Measurements from ENCODE around the gene HDAC9. TPM values are rescaled to one million over a fixed set of nuclear protein-coding genes. Genes with fewer than 3 reads are reported as not detected.

HDAC9 gene
- total RNA-seq, 1 experiment from 2014 or later = 7.7 TPM

GRCh38 chr7:18760046-18760445 is 264.5 kb downstream of the HDAC9 start:
- no peak overlapping the region for H4K5ac ChIP-seq (ENCODE audit: insufficient read length, low read depth, low read length)
- H3T11ph ChIP-seq (ENCODE audit: low read length) = no peak overlapping the region
- H3K27ac ChIP-seq (ENCODE audit: insufficient read length, low read depth, low read length) = no peak overlapping the region
- no peak for TF ChIP-seq CTCF (conservative IDR thresholded peaks at IDR 0.05)
- H2BK15ac ChIP-seq (ENCODE audit: low read depth, low read length) = no peak overlapping the region
- no peak for DNase-seq
- H3K27me3 Mint-ChIP-seq (ENCODE audit: low read depth) = no peaks in the 10 kb centered on the region
- no peak overlapping the region for H2BK12ac ChIP-seq (ENCODE audit: insufficient read length, low read depth, low read length)
- H3K4me1 Mint-ChIP-seq = peaks cover 10 to 12% of the 10 kb centered on the region in 2 experiments
- H3K79me2 ChIP-seq (ENCODE audit: insufficient read depth, low read length) = no peaks in the 10 kb centered on the region
- no peak overlapping the region for H4K8ac ChIP-seq (replicated peaks; ENCODE audit: insufficient read length, low read depth, low read length)
- H4K20me1 ChIP-seq (ENCODE audit: control insufficient read depth, insufficient read depth, insufficient read length) = no peaks in the 10 kb centered on the region
- no peak overlapping the region for H3K4me3 Mint-ChIP-seq
- H2BK120ac ChIP-seq (ENCODE audit: low read depth, low read length, poor library complexity, severe bottlenecking) = no peak overlapping the region
- no peak overlapping the region for H2AFZ ChIP-seq (ENCODE audit: low read length)
- H3K9me3 ChIP-seq (ENCODE audit: control insufficient read depth, low read depth, low read length) = no peaks in the 10 kb centered on the region
- no CpG with 5 or more reads among the region's 5 CpGs for WGBS (ENCODE audit: extremely low coverage, insufficient read length, low lambda C conversion rate)
- H2AK5ac ChIP-seq (ENCODE audit: insufficient read length, low read length) = no peak overlapping the region
- no peak overlapping the region for H3K23ac ChIP-seq (ENCODE audit: insufficient read length, low read depth, low read length)
- no peaks in the 10 kb centered on the region for H3K79me1 ChIP-seq (ENCODE audit: insufficient read depth, low read depth, low read length, poor library complexity, severe bottlenecking)
- H3K4ac ChIP-seq (ENCODE audit: low read depth, low read length) = no peak overlapping the region
- no peaks in the 10 kb centered on the region for H3K27me3 ChIP-seq (ENCODE audit: insufficient read depth, low read length)
- H3K9me3 Mint-ChIP-seq = no peaks in the 10 kb centered on the region
- H2BK5ac ChIP-seq (ENCODE audit: insufficient read length, low read length) = no peak overlapping the region
- H3K4me1 ChIP-seq (ENCODE audit: insufficient read depth, low read length) = no peaks in the 10 kb centered on the region
- no peaks in the 10 kb centered on the region for H3K23me2 ChIP-seq (ENCODE audit: insufficient read length, low read depth, low read length, poor library complexity, severe bottlenecking)
- no peak overlapping the region for H3K14ac ChIP-seq (ENCODE audit: insufficient read depth, low read length)
- no peak overlapping the region for H3K27ac Mint-ChIP-seq
- no peak overlapping the region for H2BK20ac ChIP-seq (ENCODE audit: low read depth, low read length, poor library complexity, severe bottlenecking)
- H3K4me2 ChIP-seq (ENCODE audit: insufficient read depth, insufficient read length, low read length) = no peak overlapping the region
- H4K91ac ChIP-seq (ENCODE audit: insufficient read length, low read depth, low read length) = no peak overlapping the region
- H3K18ac ChIP-seq (ENCODE audit: insufficient read length, low read depth, low read length) = no peak overlapping the region
- H3K9ac ChIP-seq (ENCODE audit: extremely low read depth, insufficient read length, low read length) = no peak overlapping the region
- no peak overlapping the region for H3K56ac ChIP-seq (ENCODE audit: insufficient read length, low read depth, low read length)
- H3K36me3 Mint-ChIP-seq (ENCODE audit: insufficient read depth in 1 of 3, low read depth in 3 of 3) = no peaks in the 10 kb centered on the region

Measured in H9 (cell line).